Osteocyte (in vitro differentiated cells): Measurements from ENCODE around the gene FHIT. TPM values are rescaled to one million over a fixed set of nuclear protein-coding genes. Genes with fewer than 3 reads are reported as not detected.

ENCODE experiments used
- DNase-seq: peaks from one replicate; pipeline ENCODE4 v3.0.0; 2021; ENCODE audit warnings: mixed read lengths; ENCODE audit not compliant: unreplicated experiment; ENCODE audit errors: extremely low spot score
- H3K27ac Mint-ChIP-seq: one replicate; pipeline ENCODE4 v1.8.0; 2021; ENCODE audit warnings: mild to moderate bottlenecking, mixed read lengths; ENCODE audit not compliant: unreplicated experiment
- H3K27me3 Mint-ChIP-seq: one replicate; pipeline ENCODE4 v1.8.0; 2021; ENCODE audit warnings: mixed read lengths; ENCODE audit not compliant: unreplicated experiment
- H3K36me3 Mint-ChIP-seq: one replicate; pipeline ENCODE4 v1.8.0; 2021; ENCODE audit warnings: mixed read lengths; ENCODE audit not compliant: unreplicated experiment
- H3K4me1 Mint-ChIP-seq: one replicate; pipeline ENCODE4 v1.8.0; 2021; ENCODE audit warnings: mixed read lengths; ENCODE audit not compliant: unreplicated experiment
- H3K4me3 Mint-ChIP-seq: one replicate; pipeline ENCODE4 v1.8.0; 2021; ENCODE audit warnings: mild to moderate bottlenecking, moderate library complexity, mixed read lengths; ENCODE audit not compliant: unreplicated experiment
- H3K9me3 Mint-ChIP-seq: one replicate; pipeline ENCODE4 v1.8.0; 2021; ENCODE audit warnings: mixed read lengths; ENCODE audit not compliant: unreplicated experiment
- CTCF ChIP-seq: fragments of 200-600 bp; sonication (generic); IDR thresholded peaks from 2 replicates; pipeline ENCODE4 v1.5.0; 2021; ENCODE audit warnings: antibody characterized with exemption, mild to moderate bottlenecking, moderate library complexity
- total RNA-seq: library from RNA; stranded (reverse); gene quantifications from 2 replicates; pipeline ENCODE4 v1.2.1, GENCODE V29; 2021

Gene FHIT
- total RNA-seq, 1 donor from 2014 or later, result 2.3 TPM

- TF ChIP-seq CTCF, result no peak
- H3K9me3 Mint-ChIP-seq, result peaks cover 16% of the 10 kb centered on the region
- no peak overlapping the region for H3K27ac Mint-ChIP-seq
Measured at GRCh38 chr3:59850417-59850816, 1400.8 kb downstream of the FHIT start.

DNA sequence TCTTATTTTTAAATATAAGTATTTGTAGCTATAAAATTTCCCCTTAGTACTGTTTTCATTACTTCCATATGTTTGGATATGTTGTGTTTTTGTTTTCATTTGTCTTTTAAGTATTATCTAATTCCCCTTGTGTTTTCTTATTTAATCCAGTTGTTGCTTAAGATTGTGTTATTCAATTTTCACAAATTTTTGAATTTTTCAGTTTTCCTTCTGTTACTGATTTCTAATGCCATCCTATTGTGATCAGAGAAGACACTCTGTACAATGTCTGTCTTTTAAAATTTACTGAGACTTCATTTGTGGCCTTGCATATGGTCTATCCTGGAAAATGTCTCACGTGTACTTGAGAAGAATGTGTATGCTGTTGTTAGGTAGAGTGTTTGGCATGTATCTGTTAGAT lies 1405.9 kb downstream of the FHIT start:
- no peak overlapping the region for H3K27ac Mint-ChIP-seq
- DNase-seq, result no peak
- peaks cover 15% of the 10 kb centered on the region for H3K9me3 Mint-ChIP-seq
- no peak overlapping the region for H3K4me3 Mint-ChIP-seq
- peaks cover 5% of the 10 kb centered on the region for H3K27me3 Mint-ChIP-seq
- H3K36me3 Mint-ChIP-seq, result peaks cover 3% of the 10 kb centered on the region
- peaks cover 4% of the 10 kb centered on the region for H3K4me1 Mint-ChIP-seq
- TF ChIP-seq CTCF, result no peak

More at GRCh38 chr3:59850417-59850816, 1400.8 kb downstream of the FHIT start:
- Mint-ChIP-seq H3K4me3 (no peak overlapping the region), H3K27me3 (no peaks in the 10 kb centered on the region), H3K4me1 (peaks cover 3% of the 10 kb centered on the region), H3K36me3 (peaks cover 3% of the 10 kb centered on the region)
- DNase-seq, result no peak

DNA sequence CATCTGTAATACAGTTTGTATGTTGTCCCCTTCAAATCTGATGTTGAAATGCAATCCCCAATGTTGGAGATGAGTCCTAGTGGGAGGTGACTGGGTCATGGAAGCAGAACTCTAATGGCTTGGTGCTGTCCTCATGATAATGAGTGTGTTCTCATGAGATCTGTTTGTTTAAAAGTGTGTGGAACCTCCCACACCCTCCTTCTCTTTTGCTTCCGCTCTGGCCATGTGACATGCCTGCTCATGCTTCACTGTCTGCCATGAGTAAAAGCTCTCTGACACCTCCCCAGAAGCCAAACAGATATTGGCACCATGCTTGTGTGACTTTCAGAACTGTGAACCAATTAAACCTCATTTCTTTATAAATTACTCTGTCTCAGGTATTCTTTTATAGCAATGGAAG lies 1407.4 kb downstream of the FHIT start:
- H3K4me1 Mint-ChIP-seq, result peaks cover 12% of the 10 kb centered on the region
- no peak overlapping the region for H3K4me3 Mint-ChIP-seq
- peaks cover 3% of the 10 kb centered on the region for H3K36me3 Mint-ChIP-seq
- H3K27ac Mint-ChIP-seq, result no peak overlapping the region
- no peak for DNase-seq
- H3K9me3 Mint-ChIP-seq, result peaks cover 15% of the 10 kb centered on the region
- TF ChIP-seq CTCF, result no peak
- peaks cover 5% of the 10 kb centered on the region for H3K27me3 Mint-ChIP-seq

DNA sequence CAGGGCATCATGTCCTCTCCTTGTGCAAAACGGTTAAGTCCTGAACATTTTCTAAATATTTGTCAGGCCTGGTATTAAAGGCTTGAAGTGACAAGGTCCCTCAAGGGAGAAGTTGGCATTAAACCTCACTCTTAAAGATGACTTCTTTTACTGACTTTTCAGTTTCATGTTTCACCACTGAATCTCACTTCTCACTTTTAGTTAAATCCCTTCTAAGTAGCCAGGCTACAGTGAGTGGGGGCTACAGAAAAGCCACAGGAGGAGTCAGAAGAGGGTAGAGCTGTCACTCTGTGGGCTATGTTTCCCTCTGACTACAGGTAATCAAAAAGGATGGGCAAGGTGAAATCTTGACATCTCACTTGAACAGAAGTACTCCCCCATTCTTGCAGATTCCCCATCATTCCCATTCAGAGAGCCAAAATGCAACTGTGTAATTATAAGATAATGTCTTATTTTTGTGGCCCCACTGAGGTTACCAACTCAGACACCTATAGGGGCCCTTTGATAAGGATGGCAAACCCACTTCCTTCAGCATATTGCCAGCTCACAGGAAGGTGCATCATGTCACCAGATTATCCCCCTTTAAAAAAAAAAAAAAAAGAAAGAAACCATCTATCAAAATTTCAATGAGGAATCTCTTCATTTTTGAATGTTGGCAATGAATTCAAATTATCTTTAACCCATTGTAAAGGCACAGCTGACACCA lies 1411.3 kb downstream of the FHIT start:
- Mint-ChIP-seq H3K4me3 (no peak overlapping the region), H3K27ac (no peak overlapping the region), H3K4me1 (peaks cover 8% of the 10 kb centered on the region), H3K9me3 (peaks cover 8% of the 10 kb centered on the region), H3K27me3 (peaks cover 5% of the 10 kb centered on the region), H3K36me3 (no peaks in the 10 kb centered on the region)
- no peak for DNase-seq
- TF ChIP-seq CTCF, result no peak

GRCh38 chr3:59839283-59839682 lies 1412.0 kb downstream of the FHIT start:
- no peak for DNase-seq
- Mint-ChIP-seq H3K27ac (peak overlapping the region; percentile 17), H3K4me3 (no peak overlapping the region), H3K36me3 (no peaks in the 10 kb centered on the region), H3K27me3 (peaks cover 1% of the 10 kb centered on the region), H3K4me1 (peaks cover 8% of the 10 kb centered on the region), H3K9me3 (peaks cover 11% of the 10 kb centered on the region)
- no peak for TF ChIP-seq CTCF
